HG02623 (cell line): ENCODE results near the gene PIEZO2.
"Not testable (repeated sequence)": the region's sequence is repeated elsewhere in the genome, so short reads cannot be mapped to it uniquely, and the experiment has no call there.

Experiments used
- ATAC-seq: cut with Tn5 transposase; IDR thresholded peaks from one replicate; pipeline ENCODE4 v1.9.1; 2021; ENCODE audit warnings: moderate library complexity; ENCODE audit not compliant: unreplicated experiment

The PIEZO2 gene

GRCh38 chr18:11149441-11150270, at the start of gene PIEZO2:
Gene PIEZO2, minus strand, starts transcription at chr18:11149569. Its CDS starts 981 bp downstream, at chr18:11148588.
- ATAC-seq: peak; percentile 51

DNA sequence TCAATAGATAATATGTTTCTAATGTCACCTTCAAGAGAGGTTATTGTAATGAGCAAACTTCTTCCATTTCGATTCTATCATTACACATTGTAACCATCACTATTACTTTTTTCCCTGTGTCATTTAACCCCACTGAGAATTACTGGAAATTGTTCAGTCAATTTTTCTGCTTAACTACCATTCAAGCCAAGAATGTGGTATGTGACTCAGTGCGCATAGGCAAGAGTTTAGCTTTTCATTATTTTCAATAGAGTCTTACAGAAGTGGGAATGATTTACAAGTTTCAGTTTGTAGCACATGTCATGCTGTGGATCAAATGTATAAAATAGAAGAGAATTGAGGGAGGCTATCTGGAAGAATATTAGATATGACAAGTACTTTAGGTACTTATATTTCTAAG, 34.3 kb upstream of the PIEZO2 start:
- ATAC-seq: no peak

- ATAC-seq: not testable (repeated sequence)
Observed at GRCh38 chr18:11181629-11182028, 32.3 kb upstream of the PIEZO2 start.

GRCh38 chr18:11179959-11180519, 30.7 kb upstream of the PIEZO2 start:
- no peak for ATAC-seq

- no peak for ATAC-seq
Observed at GRCh38 chr18:11178951-11179549, 29.7 kb upstream of the PIEZO2 start.

DNA sequence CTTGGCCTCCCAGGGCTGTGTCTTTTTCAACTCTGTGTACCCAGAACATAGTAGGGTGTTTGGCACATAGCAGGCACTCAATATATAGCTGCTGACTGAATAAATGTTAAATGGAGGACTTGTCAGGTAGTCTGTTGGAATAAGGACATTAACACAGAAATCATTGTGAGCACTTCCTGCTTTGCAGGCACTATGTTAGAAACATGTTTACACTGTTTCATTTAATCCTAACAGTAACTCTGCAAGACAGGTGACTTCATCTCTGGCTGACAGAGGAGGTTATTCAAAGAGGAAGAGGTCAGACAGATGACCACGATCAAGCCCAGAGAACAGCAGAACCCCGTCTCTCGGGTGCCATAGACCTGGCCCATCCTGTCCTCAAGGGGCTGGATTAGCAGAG, 28.0 kb upstream of the PIEZO2 start:
- ATAC-seq: no peak

GRCh38 chr18:11176481-11176881, 27.1 kb upstream of the PIEZO2 start:
- no peak for ATAC-seq

DNA sequence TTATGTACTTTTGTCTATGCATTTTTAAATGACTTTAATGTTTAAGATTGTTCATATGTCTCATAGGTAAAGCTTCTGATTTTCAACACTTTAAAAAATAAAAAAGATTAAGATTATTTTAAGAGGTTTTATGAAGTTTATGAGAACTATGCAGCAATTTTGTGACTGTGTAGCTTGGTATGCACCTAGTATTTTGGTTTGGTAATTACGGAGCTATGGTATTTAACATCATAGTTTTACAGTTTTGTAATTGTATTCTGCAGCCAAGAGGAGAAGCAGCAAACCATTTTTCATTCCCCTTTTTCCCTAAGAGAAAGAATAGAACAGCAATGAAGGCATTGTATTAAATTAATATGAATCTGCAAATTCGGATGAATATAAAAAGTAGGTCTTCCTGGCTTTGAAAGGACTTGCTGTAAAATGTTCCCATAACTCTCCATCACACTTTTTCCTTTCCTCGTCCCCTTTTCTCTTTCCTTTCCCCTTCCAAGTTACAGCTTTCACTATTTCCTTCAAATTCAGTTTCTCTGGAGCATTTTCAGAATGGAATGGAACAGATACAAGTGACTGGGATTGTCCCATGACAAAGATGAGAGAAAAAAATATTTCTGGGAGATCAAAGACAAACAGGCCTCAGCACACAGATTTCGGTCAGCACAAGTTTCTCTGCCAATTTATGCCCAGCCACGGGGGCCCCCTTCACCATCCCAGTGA, 26.1 kb upstream of the PIEZO2 start:
- no peak for ATAC-seq

GRCh38 chr18:11174179-11174578, 24.8 kb upstream of the PIEZO2 start:
- not testable (repeated sequence) for ATAC-seq

- no peak for ATAC-seq
Observed at GRCh38 chr18:11167778-11168177, 18.4 kb upstream of the PIEZO2 start.

DNA sequence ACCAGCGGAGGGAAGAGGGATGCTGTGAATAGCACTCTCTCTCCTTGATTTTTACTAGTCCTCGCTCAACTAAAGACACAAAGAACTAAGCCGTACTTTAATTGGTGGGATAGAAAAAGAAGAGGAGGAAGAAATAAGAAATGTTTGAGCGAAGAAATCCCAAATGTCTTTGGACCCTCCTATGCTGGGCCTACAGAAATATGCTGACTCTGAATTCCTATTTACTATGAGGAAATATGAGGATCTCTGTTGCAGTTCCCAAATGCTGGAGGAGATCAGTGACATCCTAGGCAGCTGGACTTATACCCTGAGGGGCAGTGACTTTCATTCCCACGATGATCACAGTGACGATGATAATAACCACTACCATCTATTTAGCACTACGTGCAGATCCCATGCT, 16.6 kb upstream of the PIEZO2 start:
- no peak for ATAC-seq

GRCh38 chr18:11165138-11165537, 15.8 kb upstream of the PIEZO2 start:
- no peak for ATAC-seq

DNA sequence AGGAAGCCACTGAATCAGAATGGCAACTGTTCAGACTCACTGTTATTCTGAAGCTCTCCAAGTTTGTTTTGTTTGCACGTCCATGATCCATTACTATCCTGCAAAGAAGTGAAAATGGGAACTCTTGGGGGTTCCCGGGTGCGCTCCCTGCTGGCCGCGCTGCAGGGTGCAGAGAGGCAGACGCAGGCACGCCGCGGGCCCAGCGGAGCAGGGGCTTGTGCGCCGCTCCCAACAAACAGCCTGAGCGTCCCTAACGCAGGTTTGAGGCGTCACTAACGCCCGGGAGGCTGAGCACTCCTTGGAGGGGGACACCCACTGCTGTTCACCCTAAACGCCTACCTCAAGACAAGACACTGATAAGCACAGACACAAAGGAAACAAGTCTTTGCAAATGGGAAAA, 14.3 kb upstream of the PIEZO2 start:
- ATAC-seq: no peak

DNA sequence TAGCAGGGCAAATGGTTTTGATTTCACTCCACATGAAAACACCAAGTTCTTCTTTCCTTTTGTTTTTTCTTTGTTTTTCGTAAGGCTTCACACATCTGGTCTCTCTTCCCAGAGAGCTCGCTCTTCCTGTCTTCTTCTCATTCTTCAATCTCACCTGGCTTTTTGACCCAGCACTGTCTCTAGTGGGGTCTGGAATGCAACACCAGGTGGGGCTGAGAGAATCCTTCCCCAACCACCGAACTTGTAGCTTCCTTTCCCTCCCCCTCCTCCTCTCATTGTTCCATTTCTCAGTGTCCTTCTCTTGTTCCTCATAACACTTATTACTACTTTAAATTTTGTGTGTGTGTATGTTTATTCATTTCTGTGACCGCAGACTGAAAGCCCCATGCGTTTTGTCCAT, 13.5 kb upstream of the PIEZO2 start:
- no peak for ATAC-seq

DNA sequence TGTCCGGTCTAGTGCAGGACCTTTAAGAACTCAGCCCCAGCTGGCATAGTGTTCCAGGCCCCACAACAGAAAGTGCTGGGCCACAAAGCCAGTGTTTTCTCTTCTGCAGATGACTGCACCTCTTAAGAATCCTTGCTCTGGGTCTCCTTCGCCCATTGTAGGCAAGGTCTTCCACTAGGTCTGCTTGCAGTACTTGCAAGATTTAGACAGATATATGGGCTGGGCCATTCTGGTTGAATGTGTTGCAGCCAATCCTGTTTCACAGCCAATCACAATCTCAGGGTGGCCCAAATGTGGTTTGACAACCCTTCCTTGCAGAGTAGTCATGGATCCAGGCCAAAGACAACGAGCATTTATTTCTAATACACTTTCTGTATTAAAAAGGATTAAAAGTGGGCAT, 13.1 kb upstream of the PIEZO2 start:
- no peak for ATAC-seq

DNA sequence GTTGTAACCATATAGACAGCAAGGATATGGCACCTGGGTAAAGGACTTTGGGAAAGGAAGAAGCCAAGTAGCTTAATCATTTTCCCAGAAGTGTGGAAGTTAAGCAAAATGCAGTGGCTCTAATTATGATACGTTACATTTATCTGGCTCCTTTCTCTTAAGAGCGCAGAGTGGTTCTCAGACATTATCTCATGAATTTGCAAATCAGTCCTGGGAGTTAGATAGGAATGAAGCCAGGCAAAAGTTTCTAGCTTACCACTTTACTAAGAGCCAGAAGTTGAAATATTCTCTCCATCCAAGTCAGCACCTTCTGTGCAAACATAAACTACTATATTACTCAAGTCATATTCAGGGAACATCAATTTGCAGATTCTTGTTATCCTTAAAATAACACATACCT, 10.9 kb upstream of the PIEZO2 start:
- ATAC-seq: no peak

DNA sequence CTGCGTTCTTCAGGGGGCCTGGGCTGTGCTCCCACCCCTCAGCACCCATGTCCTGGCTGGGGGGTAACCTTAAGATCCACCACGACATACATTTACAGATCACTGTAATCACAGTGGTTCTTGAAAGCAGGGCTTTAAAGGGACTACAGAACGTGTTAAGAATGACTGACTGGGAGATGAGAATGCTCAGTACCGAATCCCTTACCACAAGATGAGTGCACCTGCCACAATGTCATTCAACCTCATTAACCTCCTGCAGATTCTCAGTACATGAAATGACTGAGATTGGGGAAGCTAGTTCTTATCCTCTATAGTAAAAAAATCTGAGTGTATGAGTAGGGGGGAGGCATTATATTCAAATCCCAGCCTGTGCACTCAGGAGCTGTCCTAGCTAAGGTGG, 10.5 kb upstream of the PIEZO2 start:
- ATAC-seq: no peak

- ATAC-seq: no peak
Observed at GRCh38 chr18:11156978-11157377, 7.6 kb upstream of the PIEZO2 start.

DNA sequence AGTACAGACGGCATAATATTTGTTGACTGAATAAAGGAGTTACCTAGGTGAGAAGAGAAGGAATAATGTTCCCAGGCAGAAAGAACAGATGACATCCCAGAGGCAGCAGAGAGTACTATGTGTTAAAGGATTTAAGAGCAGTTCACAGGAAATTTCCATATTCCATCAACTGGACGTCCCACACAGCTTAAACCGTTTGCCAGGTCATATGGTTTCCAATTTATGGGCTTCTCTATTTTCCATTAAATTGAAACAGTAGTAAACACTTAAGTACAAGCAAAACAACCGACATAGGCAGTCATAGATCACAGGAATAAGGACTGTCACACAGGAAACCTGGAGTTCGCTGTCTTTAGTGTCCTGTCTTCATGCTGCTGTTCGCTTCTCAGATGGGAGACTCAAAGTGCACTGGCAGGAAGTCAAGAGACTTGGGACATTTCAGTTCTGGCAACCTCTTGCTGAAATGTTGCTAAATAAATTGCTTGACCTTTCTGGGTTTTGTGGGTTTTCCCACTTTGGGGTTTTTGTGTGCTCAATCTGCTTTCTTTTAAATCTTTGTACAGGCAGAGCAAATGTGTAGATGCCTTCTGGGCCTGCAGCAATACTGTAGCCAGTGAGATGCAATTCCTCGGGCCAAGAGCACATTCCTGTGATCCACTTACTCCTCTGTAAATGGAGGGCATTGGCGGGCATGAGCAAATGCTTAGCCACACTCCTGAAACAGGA, 5.8 kb upstream of the PIEZO2 start:
- no peak for ATAC-seq

DNA sequence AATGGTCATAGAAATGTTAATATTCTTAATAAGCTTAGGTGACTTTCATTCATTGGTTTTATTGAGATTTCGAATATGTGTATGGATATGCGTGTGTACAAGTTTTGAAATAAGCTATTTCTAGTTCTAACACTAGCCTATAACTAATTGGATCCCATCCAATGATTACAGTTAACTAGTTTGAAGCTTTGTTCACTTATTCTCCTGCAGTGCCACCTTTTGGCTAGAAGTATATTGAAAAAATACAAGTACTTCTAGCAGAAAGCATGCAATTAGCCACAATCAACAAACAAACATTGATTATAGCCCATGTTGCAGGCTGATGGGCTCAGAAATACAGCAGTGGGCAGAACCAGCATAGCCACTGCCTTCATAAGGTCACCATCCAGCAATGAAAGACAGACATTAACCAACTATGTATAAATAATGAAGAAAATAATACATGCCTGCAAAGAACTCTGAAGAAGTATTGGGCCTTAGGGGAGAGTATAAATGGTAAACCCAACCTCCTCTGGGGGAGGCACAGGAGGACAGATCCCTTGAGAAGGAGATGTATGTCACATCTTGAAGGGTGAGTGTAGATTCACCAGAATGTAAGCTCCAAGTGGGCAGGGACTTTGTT, 5.1 kb upstream of the PIEZO2 start:
- ATAC-seq: no peak

GRCh38 chr18:11153097-11153496, 3.7 kb upstream of the PIEZO2 start:
- no peak for ATAC-seq
